Fibroblast of skin of abdomen (primary cell): ENCODE data around the gene TYROBP.
"Not testable (repeated sequence)": the region's sequence is repeated elsewhere in the genome, so short reads cannot be mapped to it uniquely, and the experiment has no call there.

Experiments used
- DNase-seq: peaks from one replicate; pipeline ENCODE4 v3.0.0-alpha.2; 2013

The TYROBP gene

GRCh38 chr19:35931874-35932202, 23.7 kb upstream of the TYROBP start:
- no peak for DNase-seq

GRCh38 chr19:35931161-35931873, 23.2 kb upstream of the TYROBP start:
- DNase-seq: peak; percentile 100

GRCh38 chr19:35929876-35930275, 21.8 kb upstream of the TYROBP start:
- no peak for DNase-seq

GRCh38 chr19:35928507-35928906, 20.4 kb upstream of the TYROBP start:
- no peak for DNase-seq

- no peak for DNase-seq
These were observed 17.4 kb upstream of the TYROBP start for GRCh38 chr19:35925501-35925900.

- DNase-seq: no peak
These were observed 12.9 kb upstream of the TYROBP start for GRCh38 chr19:35921012-35921411.

- DNase-seq: no peak
These were observed 11.2 kb upstream of the TYROBP start for GRCh38 chr19:35919306-35919705.

- DNase-seq: no peak
These were observed 7.3 kb upstream of the TYROBP start for GRCh38 chr19:35915443-35915842.

GRCh38 chr19:35913589-35913988, 5.5 kb upstream of the TYROBP start:
- no peak for DNase-seq

- DNase-seq: no peak
These were observed 3.7 kb upstream of the TYROBP start for GRCh38 chr19:35911790-35912189.

- no peak for DNase-seq
These were observed 3.1 kb upstream of the TYROBP start for GRCh38 chr19:35911173-35911572.

GRCh38 chr19:35910355-35910754, 2.3 kb upstream of the TYROBP start:
- not testable (repeated sequence) for DNase-seq

- no peak for DNase-seq
These were observed 1.6 kb upstream of the TYROBP start for GRCh38 chr19:35909684-35910035.

- no peak for DNase-seq
These were observed 1.0 kb upstream of the TYROBP start for GRCh38 chr19:35908973-35909683.

GRCh38 chr19:35907377-35907745, 734 bp downstream of the TYROBP start:
- no peak for DNase-seq

- DNase-seq: no peak
These were observed 2.8 kb downstream of the TYROBP start for GRCh38 chr19:35905178-35905727.

GRCh38 chr19:35904311-35905068, 3.6 kb downstream of the TYROBP start:
- no peak for DNase-seq

- peak; percentile 73 for DNase-seq
These were observed 4.4 kb downstream of the TYROBP start for GRCh38 chr19:35903550-35904179.

GRCh38 chr19:35902870-35903475, 5.1 kb downstream of the TYROBP start:
- DNase-seq: no peak

GRCh38 chr19:35901854-35902661, 6.0 kb downstream of the TYROBP start, which contains the start of gene HCST:
Gene HCST (plus strand): TSS chr19:35902529. CDS start chr19:35902594, 65 bp downstream.
- peak; percentile 36 for DNase-seq

GRCh38 chr19:35901055-35901644, 6.9 kb downstream of the TYROBP start:
- DNase-seq: peak; percentile 66
